Panc1 (cell line): ENCODE measurements around the gene AACS.

Source experiments
- CTCF ChIP-seq: fragments of 450-650 bp; IDR thresholded peaks from 2 replicates; pipeline ENCODE4 v1.5.1; 2017; ENCODE audit warnings: mild to moderate bottlenecking
- POLR2AphosphoS5 ChIP-seq: IDR thresholded peaks from 2 replicates; pipeline ENCODE4 v1.6.1; 2012; ENCODE audit warnings: mild to moderate bottlenecking, low read depth, low read length, moderate library complexity
- REST ChIP-seq, 2 experiments: IDR thresholded peaks; 2 replicates each; pipeline ENCODE4 v1.6.1; 2011 to 2012; ENCODE audit warnings: low read depth in 2 of 2, control low read depth in 1 of 2, low read length in 1 of 2, mild to moderate bottlenecking in 1 of 2, moderate library complexity in 1 of 2; ENCODE audit not compliant: insufficient read depth in 1 of 2
- SIN3A ChIP-seq: IDR thresholded peaks from 2 replicates; pipeline ENCODE4 v1.6.1; 2012; ENCODE audit warnings: low read depth, mild to moderate bottlenecking, low read length, moderate library complexity, borderline replicate concordance; ENCODE audit not compliant: insufficient read depth
- TCF7L2 ChIP-seq: IDR thresholded peaks from 2 replicates; pipeline ENCODE4 v1.6.1; 2011; ENCODE audit warnings: mild to moderate bottlenecking, low read depth, low read length, inconsistent platforms

DNA sequence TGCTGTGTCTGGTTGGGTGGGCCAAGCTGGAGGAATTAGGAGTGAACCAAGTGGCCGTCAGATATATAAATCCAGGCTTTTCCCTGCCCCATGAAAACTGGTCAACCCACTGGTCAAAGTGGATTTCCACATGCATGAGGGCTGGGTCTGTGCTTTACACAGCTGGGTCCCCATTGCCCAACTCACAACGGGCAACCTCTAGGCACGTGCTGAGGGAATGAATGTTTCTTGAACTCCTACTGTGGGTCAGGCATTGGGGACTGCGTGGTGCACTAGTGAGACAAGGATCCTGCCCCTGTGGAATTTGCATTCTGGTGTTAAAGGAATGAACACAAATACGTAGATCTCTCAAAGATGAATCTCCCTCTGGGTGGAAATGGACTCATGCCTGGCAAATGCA lies 7.5 kb upstream of the AACS start:
- TF ChIP-seq CTCF (no peak), REST (IDR thresholded peaks at IDR 0.05; ENCODE audit: insufficient read depth in 1 of 2, low read depth in 2 of 2, low read length in 1 of 2) (no peak), POLR2AphosphoS5 (no peak), SIN3A (no peak), TCF7L2 (no peak)
